ENCODE results near the gene RPP40. TPM values are rescaled to one million over a fixed set of nuclear protein-coding genes. Genes with fewer than 3 reads are reported as not detected.

The RPP40 gene
- total RNA-seq, 4 donors from 2014 or later = 4.4 to 7.4 TPM; not detected in 2

GRCh38 chr6:4958624-4959023, 45.2 kb downstream of the RPP40 start:
- peaks cover 0 to 9% (median 0%) of the 10 kb centered on the region in 3 donors for H3K36me3 ChIP-seq
- H3K27me3 ChIP-seq = no peaks in the 10 kb centered on the region
- no peak for DNase-seq
- TF ChIP-seq CTCF (IDR thresholded peaks at IDR 0.05) (no peak), POLR2A (IDR thresholded peaks at IDR 0.05) (no peak)
- no peak overlapping the region for H3K4me3 ChIP-seq
- no peaks in the 10 kb centered on the region for H3K4me1 ChIP-seq
- H3K9me3 ChIP-seq = no peaks in the 10 kb centered on the region
- no peak overlapping the region for H3K27ac ChIP-seq

DNA sequence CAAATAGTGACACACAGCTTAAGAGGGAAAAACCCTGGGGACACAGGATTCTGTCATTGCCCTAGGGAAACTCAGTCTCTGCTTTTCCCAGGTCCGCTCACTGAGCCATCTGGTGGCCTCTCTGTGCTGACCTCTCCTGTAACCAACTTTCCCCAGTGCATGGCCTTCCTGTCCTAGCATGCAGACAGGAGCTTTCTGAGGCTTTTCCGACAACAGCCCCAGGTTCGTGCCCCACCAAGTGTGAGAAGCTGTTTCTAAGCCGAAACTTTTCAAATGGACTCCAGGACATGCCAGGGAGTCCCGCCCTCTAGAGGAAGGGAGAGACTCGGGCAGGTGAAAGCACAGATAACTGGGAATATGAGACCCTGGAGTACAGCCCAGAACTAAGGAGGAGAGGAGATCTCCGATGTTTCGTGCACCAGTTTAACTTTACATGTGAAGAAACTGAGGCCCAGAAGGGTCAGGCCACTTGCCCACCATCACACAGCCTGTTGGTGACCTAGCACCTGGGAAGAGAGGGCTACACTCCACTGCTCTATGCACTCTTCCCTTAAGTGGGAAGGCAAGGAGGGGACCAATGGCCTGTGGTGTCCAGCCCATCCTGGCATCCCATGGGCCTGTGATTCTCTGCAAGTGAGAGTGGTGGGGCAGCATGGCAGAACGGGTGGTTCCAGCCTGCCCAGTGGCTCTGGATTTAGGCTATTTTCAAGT, 46.2 kb downstream of the RPP40 start:
- H3K27ac ChIP-seq = no peak overlapping the region
- peaks cover 0 to 18% (median 0%) of the 10 kb centered on the region in 3 donors for H3K36me3 ChIP-seq
- H3K4me1 ChIP-seq = no peaks in the 10 kb centered on the region
- H3K27me3 ChIP-seq = no peaks in the 10 kb centered on the region
- TF ChIP-seq POLR2A (IDR thresholded peaks at IDR 0.05) (no peak), CTCF (IDR thresholded peaks at IDR 0.05) (peak in 3 of 6 experiments; percentile 11 to 28 (median 27))
- DNase-seq = no peak
- no peak overlapping the region for H3K4me3 ChIP-seq
- H3K9me3 ChIP-seq = no peaks in the 10 kb centered on the region

DNA sequence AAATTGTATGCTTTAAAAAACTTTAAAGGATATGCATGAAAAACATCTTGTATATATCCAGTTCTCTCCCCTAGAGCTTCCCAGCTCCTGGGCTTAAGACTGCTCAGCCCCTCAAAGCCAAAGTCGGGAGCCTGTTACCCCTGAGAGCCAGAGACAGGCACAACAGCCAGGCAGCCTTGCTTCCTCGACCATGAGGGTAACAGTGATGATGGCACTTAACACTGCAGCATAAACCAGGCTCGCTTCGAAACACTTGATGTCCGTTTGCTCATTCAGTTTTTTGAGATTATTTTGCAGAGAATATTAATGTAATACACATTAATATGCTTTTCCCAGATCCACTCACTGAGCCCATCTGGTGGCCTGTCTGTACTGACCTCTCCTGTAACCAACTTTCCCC, 47.2 kb downstream of the RPP40 start:
- no peak overlapping the region for H3K27ac ChIP-seq
- DNase-seq = no peak

GRCh38 chr6:4953440-4953839, 50.4 kb downstream of the RPP40 start:
- Histone ChIP-seq H3K9me3 (no peaks in the 10 kb centered on the region), H3K4me3 (no peak overlapping the region), H3K4me1 (no peaks in the 10 kb centered on the region), H3K27ac (no peak overlapping the region), H3K36me3 (peaks cover 0 to 37% (median 0%) of the 10 kb centered on the region in 3 donors), H3K27me3 (no peaks in the 10 kb centered on the region)
- no peak for DNase-seq
- TF ChIP-seq CTCF (IDR thresholded peaks at IDR 0.05) (no peak), POLR2A (IDR thresholded peaks at IDR 0.05) (no peak)

More for the DNA sequence above, 47.2 kb downstream of the RPP40 start:
- Histone ChIP-seq H3K36me3 (peaks cover 0 to 27% (median 0%) of the 10 kb centered on the region in 3 donors), H3K4me3 (no peak overlapping the region), H3K4me1 (no peaks in the 10 kb centered on the region), H3K27me3 (no peaks in the 10 kb centered on the region), H3K9me3 (no peaks in the 10 kb centered on the region)
- TF ChIP-seq CTCF (IDR thresholded peaks at IDR 0.05) = no peak
- TF ChIP-seq POLR2A (IDR thresholded peaks at IDR 0.05) = no peak

DNA sequence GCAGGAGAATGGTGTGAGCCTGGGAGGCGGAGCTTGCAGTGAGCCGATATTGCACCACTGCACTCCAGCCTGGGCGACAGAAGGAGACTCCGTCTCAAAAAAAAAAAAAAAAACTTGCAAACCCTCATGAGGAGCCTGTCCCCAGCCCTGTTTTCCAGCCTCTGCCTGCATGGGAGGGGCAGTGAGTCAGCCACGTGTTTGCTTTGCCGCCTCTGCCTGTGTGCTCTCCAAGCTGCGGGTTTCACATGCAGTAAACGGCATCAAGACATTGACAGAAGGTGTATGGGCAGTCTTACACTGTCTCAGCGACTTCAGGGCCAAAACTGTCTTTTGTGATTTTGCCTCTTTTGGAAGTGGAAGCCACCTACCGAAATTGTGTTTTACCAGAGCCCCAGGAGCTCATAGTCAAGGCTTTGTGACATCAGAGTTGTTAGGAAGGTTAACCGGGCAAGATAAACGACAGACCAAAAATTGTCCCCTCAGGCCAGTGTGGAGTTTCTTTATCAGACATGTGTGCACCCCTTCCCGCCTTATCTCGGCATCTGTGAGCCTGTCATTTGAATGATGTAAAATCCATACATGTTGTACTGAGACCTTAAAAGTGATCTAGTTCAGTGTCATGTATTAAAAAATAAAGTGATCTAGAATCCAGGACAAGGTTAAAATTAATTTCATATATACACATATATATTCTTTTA, 52.9 kb downstream of the RPP40 start:
- Histone ChIP-seq H3K4me1 (no peaks in the 10 kb centered on the region), H3K9me3 (no peaks in the 10 kb centered on the region), H3K36me3 (peaks cover 0 to 46% (median 0%) of the 10 kb centered on the region in 3 donors), H3K27me3 (no peaks in the 10 kb centered on the region), H3K27ac (no peak overlapping the region), H3K4me3 (no peak overlapping the region)
- DNase-seq = no peak
- TF ChIP-seq CTCF (IDR thresholded peaks at IDR 0.05) = no peak
- TF ChIP-seq POLR2A (IDR thresholded peaks at IDR 0.05) = no peak
